Upper lobe of left lung (tissue), 4 donors: ENCODE measurements around the gene PJA2.

ENCODE experiments used
- CTCF ChIP-seq, 6 experiments: fragments of 450-650 bp in 4 of 6; fragments of 200-600 bp in 2 of 6; sonication (generic) in 2 of 6; IDR thresholded peaks; one replicate each; pipeline ENCODE4 v1.5.1; 2016 to 2019; ENCODE audit warnings: antibody characterized with exemption in 6 of 6
- POLR2A ChIP-seq, 4 donors: fragments of 450-650 bp; IDR thresholded peaks; one replicate each; pipeline ENCODE4 v1.5.1; 2016 to 2017; ENCODE audit warnings: antibody characterized with exemption in 4 of 4, mild to moderate bottlenecking in 2 of 4

GRCh38 chr5:109448838-109449237 is 39.1 kb upstream of the PJA2 start:
- TF ChIP-seq CTCF (IDR thresholded peaks at IDR 0.05) (no peak), POLR2A (IDR thresholded peaks at IDR 0.05) (no peak)
